DMS79 (cell line): ENCODE data around the gene LEFTY1.
A peak's percentile ranks its signal among the peaks of the same experiment; 100 is the strongest.

Experiments
- DNase-seq: peaks from one replicate; lab custom pipeline; 2025; lab: John Stamatoyannopoulos, UW

The LEFTY1 gene

GRCh38 chr1:225915538-225915991, 26.6 kb upstream of the LEFTY1 start:
- DNase-seq: peak; percentile 79

GRCh38 chr1:225914947-225915346, 26.0 kb upstream of the LEFTY1 start:
- DNase-seq: no peak

GRCh38 chr1:225914391-225914790, 25.4 kb upstream of the LEFTY1 start:
- no peak for DNase-seq

- DNase-seq: no peak
These were observed 22.5 kb upstream of the LEFTY1 start for GRCh38 chr1:225911191-225912130.

- no peak for DNase-seq
These were observed 20.5 kb upstream of the LEFTY1 start for GRCh38 chr1:225909477-225909876.

GRCh38 chr1:225908773-225909172, 19.8 kb upstream of the LEFTY1 start:
- DNase-seq: peak; percentile 38

- DNase-seq: no peak
These were observed 19.2 kb upstream of the LEFTY1 start for GRCh38 chr1:225908013-225908640.

- no peak for DNase-seq
These were observed 18.4 kb upstream of the LEFTY1 start for GRCh38 chr1:225907341-225907740.

- no peak for DNase-seq
These were observed 17.5 kb upstream of the LEFTY1 start for GRCh38 chr1:225906467-225906866.

GRCh38 chr1:225903623-225904022, 14.7 kb upstream of the LEFTY1 start:
- DNase-seq: no peak

GRCh38 chr1:225899044-225899925, 10.3 kb upstream of the LEFTY1 start:
- no peak for DNase-seq

GRCh38 chr1:225897595-225898514, 8.9 kb upstream of the LEFTY1 start:
- DNase-seq: no peak

- DNase-seq: no peak
These were observed 8.1 kb upstream of the LEFTY1 start for GRCh38 chr1:225896937-225897549.

GRCh38 chr1:225896494-225896893, 7.5 kb upstream of the LEFTY1 start:
- no peak for DNase-seq

GRCh38 chr1:225892307-225892706, 3.4 kb upstream of the LEFTY1 start:
- no peak for DNase-seq

- DNase-seq: no peak
These were observed 2.5 kb upstream of the LEFTY1 start for GRCh38 chr1:225891229-225891972.

- no peak for DNase-seq
These were observed 1.6 kb upstream of the LEFTY1 start for GRCh38 chr1:225890346-225891228.

- no peak for DNase-seq
These were observed 797 bp upstream of the LEFTY1 start for GRCh38 chr1:225889743-225890142.
